ENCODE measurements around the gene FAM174C.

FAM174C gene

DNA sequence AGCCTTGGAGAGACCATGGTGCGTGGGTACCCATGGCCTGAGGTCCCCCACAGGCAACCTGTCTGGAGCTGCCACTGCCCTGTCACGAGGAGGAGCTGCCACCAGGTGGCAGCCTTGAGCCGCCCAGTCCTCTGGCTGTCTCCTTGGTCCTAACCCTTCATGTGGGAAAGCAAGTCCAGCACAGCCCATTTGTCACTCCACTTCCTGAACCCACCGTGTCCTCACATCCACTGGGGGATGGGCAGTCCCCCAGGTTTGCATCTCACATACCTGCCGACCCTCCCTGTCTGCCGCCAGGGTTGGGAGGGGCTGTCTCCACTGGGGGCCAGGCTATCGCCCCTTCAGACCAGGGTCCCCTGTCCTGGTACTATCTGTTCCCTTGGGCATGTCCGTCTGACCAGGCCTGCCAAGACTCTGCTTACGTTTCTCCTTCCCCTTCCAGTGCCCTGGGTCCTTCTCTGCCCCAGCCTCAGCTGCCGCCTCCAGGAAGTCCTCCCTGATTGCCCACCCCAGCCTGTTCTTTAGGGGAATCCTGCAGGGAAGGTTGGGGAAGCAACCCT lies 4.5 kb downstream of the FAM174C start (continued):
- TF ChIP-seq ZNF280D (tag by site-specific recombination; IDR thresholded peaks at IDR 0.05) (no peak), ZNF529 (tag by site-specific recombination; IDR thresholded peaks at IDR 0.05; ENCODE audit: insufficient replicate concordance) (no peak), ZBTB21 (tag by site-specific recombination; IDR thresholded peaks at IDR 0.05) (no peak; the same call in 1 of the 2 replicates), ZNF19 (tag by site-specific recombination; IDR thresholded peaks at IDR 0.05; ENCODE audit: low read depth) (no peak), KLF7 (tag by site-specific recombination; IDR thresholded peaks at IDR 0.05; ENCODE audit: borderline replicate concordance) (no peak), MYNN (tag by site-specific recombination; IDR thresholded peaks at IDR 0.05; ENCODE audit: borderline replicate concordance) (no peak), ZNF501 (tag by site-specific recombination; IDR thresholded peaks at IDR 0.05) (0 out of 2 replicates have a peak, but pooled peaks have one; percentile 27), ZNF785 (tag by site-specific recombination; IDR thresholded peaks at IDR 0.05) (no peak), ZNF140 (tag by site-specific recombination; IDR thresholded peaks at IDR 0.05) (no peak), ZNF670 (tag by site-specific recombination; IDR thresholded peaks at IDR 0.05; ENCODE audit: low read depth) (no peak), ZBTB48 (tag by site-specific recombination; IDR thresholded peaks at IDR 0.05) (no peak), ZNF629 (tag by site-specific recombination; IDR thresholded peaks at IDR 0.05) (peak; percentile 51), ZNF112 (tag by site-specific recombination; IDR thresholded peaks at IDR 0.05) (no peak), ZNF514 (tag by site-specific recombination; IDR thresholded peaks at IDR 0.05) (no peak), ZBTB26 (tag by site-specific recombination; optimal IDR thresholded peaks at IDR 0.05) (peak; percentile 17), ZNF433 (tag by site-specific recombination; IDR thresholded peaks at IDR 0.05; ENCODE audit: low read depth) (no peak), ZFHX2 (tag by site-specific recombination; conservative IDR thresholded peaks at IDR 0.05) (no peak), ZBTB7A (tag by site-specific recombination; IDR thresholded peaks at IDR 0.05; ENCODE audit: low read depth) (peak; percentile 56), ZNF239 (tag by site-specific recombination; IDR thresholded peaks at IDR 0.05) (no peak), ZEB2 (tag by site-specific recombination; IDR thresholded peaks at IDR 0.05) (peak; percentile 56; the same call in 1 of the 2 replicates), ZNF660 (tag by site-specific recombination; IDR thresholded peaks at IDR 0.05) (0 out of 2 replicates have a peak, but pooled peaks have one; percentile 32), ZNF837 (tag by site-specific recombination; IDR thresholded peaks at IDR 0.05) (no peak), ZNF585B (tag by site-specific recombination; IDR thresholded peaks at IDR 0.05) (no peak), ZNF274 (IDR thresholded peaks at IDR 0.05; ENCODE audit: low read length) (no peak), ZNF274 (tag by site-specific recombination; IDR thresholded peaks at IDR 0.05; ENCODE audit: borderline replicate concordance) (no peak), ZNF600 (tag by site-specific recombination; IDR thresholded peaks at IDR 0.05) (peak; percentile 100), SP3 (tag by site-specific recombination; IDR thresholded peaks at IDR 0.05) (no peak), ZBTB44 (tag by site-specific recombination; IDR thresholded peaks at IDR 0.05) (no peak), ZNF621 (tag by site-specific recombination; IDR thresholded peaks at IDR 0.05) (no peak), ZNF510 (tag by site-specific recombination; IDR thresholded peaks at IDR 0.05; ENCODE audit: insufficient replicate concordance) (no peak), INSM2 (tag by site-specific recombination; IDR thresholded peaks at IDR 0.05) (no peak), ZNF548 (tag by site-specific recombination; IDR thresholded peaks at IDR 0.05) (no peak), ZNF596 (tag by site-specific recombination; IDR thresholded peaks at IDR 0.05) (no peak), ZNF138 (tag by site-specific recombination; IDR thresholded peaks at IDR 0.05; ENCODE audit: borderline replicate concordance) (no peak)
